DMS53 (cell line): Measurements from ENCODE around the gene UNC13A.
A peak's percentile ranks its signal among the peaks of the same experiment; 100 is the strongest.

Source experiments
- DNase-seq: peaks from one replicate; lab custom pipeline; 2025; lab: John Stamatoyannopoulos, UW

UNC13A gene

DNA sequence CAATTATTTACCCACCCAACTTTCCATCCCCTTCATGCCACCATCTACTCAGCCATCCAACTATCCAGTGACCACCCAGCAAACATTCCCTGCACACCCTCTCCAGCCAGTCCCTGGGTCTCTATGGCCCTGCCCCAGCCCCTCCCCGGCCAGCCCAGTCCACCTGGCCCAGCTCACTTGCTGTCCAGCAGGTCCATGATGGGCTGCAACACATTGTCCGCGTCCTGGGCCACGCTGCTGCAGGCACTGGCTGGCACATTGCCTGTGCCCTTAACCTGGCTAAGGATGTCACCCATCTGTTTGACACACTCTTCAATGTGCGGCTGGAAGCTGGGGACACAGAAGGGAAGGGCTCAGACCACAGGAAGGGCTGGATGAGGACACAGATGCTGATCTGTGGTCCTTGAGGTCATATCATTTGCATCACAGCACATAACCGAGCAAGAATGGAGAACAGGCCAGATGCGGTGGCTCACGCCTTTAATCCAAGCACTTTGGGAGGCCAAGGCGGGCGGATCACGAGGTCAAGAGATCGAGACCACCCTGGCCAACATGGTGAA is 61.6 kb downstream of the UNC13A start:
- DNase-seq, result no peak

DNA sequence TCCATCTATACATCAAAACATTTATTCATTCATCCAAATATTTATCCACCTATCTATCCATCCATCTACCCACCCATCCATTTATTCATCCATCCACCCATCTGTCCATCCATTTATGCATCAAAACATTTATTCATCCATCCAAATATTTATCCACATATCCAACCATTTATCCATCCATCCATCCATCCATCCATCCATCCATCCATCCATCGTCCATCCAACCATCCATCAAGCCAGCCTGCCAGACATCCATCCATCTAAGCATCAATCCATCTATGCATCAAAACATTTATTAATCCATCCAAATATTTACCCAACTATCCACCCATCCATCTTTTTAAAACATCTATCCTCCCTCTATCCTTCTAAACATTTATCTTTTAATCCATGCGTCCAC is 62.2 kb downstream of the UNC13A start:
- DNase-seq, result no peak

DNA sequence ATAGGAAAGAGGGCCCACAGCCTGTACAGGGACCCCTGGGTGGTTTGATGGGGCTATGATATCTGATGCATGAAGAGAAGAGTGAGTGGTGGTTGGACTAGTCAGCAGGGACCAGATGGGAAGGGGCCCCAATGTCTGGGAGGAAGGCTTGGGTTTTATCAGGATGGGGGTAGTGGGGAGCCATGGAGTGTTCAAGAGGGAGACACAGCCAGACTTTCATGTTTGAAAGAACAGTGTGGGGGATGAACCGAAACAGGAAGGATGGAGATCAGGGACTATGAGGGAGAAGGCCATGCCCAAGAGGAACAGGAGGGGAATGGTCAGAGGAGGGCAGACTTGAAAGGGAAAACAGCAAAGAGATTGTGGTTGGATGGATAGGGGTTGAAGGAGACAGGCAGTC is 63.1 kb downstream of the UNC13A start:
- DNase-seq, result no peak

DNA sequence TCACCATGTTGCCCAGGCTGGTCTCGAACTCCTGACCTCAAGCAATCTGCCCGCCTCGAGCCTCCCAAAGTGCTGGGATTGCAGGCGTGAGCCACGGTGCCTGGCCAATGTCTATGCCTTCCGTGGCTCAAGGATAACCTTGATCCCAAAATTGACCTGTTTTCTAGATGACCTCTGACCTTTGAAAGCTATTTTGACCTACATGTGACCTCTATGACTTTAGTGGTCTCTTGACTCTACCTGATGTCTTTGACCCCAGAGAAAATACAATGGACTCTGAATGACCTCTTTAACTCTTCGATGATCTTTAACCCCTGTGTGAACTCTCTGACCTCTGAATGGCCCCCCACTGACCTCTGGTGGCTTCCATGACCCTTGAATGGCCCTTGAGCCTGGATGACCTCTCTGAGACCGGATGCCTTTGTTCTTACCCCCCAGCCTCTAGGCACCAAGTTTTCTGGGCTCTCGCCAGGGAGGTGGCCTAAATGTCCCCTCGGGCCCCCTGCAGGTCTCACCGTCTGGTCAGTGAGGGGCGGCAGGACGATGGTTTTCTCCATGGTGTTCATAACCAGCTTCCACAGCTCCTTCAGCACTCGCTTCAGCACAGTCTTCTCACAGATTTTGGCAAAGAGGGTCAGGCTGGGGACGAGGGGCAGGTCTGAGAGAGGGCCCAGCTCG is 63.7 kb downstream of the UNC13A start:
- no peak for DNase-seq

DNA sequence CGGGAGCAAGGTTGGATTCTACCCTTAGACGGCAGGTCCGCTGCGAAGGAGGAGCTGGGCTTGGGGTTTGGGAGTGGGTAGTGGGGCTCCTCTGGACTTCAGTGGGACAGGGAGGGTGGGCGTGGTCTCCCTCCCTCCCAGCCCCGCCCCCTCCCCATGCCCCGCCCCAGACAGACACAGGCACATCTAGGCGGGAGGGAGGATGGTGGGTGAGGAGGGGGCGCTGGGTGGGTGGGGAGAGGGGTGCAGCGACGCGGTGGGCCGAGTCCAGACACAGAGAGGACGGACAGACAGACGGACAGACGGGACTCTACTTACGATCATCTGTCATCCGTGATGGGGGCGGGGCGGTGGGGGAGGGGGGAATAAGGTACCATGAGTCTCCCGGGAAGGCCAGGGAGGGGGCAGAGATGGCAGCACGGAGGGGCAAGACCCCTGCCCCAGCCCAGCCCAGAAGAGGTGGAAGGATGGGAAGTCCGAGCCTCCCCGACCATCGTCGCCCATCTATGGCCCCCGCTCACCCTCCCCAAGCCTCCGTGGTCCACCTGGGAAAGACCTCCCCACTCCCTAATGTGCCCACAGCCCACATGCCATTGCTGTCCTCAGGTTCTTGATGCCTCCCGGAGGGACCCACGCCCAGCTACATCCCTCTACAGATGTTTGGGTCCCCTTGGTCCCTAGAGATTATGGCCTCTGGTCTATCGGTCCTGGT is 64.8 kb downstream of the UNC13A start:
- no peak for DNase-seq

DNA sequence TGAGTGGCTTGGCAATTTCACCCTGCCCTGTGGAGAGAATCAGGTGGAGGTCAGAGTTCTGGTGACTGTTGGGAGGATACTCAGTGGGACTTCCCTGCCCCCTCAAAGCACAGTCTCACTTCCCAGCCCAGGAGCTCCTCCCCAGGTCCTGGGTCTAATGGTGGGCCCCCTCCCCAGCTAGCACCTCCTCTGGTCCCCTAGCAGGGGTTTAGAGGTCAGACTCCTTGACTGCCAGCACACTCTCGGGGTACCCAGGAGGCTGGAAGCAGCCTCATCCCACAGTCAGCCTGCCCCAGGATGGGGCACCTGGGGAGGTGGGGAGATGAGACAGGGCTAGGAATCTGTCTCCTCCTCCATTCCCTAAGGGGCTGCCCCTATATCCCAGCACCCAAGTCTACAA is 67.5 kb downstream of the UNC13A start:
- no peak for DNase-seq

DNA sequence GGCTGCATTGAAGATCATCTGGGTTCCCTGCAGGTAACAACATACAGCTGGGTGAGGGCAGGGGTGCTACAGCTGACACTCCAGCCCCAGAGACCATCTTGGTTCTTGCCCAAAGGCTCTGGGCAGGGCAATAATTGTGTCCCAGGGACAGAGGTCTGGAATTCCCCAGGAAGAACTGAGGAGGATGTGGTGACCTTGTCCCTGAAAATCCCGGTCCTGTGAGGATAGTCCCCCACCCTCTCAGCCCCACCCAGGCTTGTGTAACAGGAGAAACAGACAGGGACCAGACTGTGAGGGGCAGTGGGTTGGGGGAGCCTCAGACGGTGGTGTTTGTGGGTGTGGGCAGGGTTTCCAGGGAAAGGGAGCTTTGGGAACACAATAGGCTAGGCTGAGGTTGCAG is 69.2 kb downstream of the UNC13A start:
- DNase-seq, result no peak

DNA sequence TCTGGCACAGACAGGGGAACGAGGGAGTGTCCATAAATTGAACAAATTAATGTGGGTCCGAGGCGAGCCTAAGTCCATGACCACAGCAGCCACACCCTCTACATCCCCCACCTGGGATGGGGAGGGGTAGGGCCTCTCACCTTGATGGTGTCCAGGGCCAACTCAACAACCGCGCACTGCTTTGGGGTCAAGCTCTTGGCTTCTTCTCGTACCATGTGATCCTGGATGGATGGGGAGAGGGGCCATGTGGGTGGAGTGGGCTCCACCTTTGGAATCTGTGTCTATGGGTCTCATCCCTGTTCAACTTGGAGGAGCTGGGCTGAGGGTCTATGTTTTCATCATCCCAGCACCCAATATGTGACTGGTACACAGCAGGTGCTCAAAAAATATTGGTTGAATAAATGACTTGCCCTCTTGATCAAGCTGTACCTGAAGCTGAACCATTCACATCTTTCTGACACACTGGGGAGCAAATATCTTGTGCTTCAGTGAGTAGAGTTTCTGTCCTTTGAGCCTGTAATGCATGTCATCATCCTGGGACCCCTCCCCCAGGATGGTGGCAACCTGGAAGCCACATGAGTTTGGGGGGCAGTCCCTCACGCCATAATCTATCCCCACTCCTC is 69.8 kb downstream of the UNC13A start:
- DNase-seq, result no peak

DNA sequence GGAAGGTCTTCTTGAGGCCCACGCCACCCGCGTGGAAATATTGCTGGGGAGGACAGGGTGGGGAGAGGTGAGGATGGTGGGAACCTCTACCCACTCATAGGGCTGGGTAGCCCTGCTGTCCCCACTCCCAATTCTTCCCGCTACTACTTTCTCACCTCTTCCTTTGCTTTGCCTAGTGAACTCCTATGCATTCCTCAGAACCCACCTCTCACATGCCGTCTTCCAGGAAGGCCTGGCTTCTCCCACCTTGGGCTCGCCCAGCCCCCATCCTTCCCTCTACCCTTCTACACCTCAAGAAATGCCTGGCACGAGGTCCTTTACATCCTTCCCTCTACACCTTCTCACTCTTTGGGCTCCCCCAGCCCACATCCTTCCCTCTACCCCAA is 70.4 kb downstream of the UNC13A start:
- no peak for DNase-seq

DNA sequence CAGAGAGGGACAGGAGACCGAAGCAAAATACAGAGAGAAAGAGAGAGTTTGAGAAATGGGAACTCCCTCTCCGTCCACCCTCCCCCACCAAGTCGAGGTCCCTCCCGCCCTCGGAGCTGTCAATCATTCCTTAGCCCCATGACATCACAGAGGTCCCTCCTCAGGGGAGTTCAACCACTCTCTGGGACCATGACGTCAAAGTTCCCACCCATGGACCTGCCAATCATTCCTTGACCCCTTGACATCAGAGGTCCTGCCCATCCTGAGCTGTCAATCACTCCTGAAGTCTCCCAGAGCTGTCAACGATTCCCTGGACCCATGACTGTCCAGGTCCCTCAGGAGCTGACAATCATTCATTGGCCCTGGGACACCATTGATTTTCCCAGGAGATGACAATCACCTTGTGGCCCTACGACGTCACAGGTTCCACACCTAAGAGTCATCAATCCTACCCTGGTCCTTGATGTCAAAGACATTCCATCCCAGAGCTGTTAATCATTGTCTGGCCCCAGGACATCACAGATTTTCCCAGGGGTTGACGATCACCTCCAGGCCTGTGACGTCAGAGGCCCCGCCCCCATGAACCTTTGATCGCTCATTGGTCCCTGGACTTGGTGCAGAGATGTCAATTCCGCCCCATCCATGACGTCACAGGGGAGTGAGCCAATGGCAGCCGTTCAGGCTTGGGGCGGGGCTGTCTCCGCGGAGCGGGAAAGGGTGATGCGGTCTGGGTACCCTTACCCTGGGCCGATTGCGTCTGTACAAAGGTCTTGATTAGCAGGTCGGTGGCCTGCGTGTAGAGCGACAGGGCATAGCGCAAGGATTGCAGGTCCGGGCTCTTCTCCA is 71.0 kb downstream of the UNC13A start:
- DNase-seq, result no peak

DNA sequence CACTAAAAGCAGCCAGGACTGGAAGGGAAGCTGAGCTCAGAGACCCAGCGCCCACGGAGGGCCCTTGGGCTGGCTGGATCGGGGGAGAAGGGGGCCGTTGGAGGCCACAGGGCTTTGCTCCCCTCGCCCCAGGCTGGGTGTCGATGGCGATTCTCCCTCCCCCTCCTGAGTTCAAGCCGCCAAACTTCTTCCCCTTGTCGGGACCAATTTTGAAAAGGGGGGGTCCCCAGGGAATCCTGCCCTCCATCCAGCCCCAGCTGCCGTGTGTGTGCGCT is 71.5 kb downstream of the UNC13A start:
- no peak for DNase-seq

DNA sequence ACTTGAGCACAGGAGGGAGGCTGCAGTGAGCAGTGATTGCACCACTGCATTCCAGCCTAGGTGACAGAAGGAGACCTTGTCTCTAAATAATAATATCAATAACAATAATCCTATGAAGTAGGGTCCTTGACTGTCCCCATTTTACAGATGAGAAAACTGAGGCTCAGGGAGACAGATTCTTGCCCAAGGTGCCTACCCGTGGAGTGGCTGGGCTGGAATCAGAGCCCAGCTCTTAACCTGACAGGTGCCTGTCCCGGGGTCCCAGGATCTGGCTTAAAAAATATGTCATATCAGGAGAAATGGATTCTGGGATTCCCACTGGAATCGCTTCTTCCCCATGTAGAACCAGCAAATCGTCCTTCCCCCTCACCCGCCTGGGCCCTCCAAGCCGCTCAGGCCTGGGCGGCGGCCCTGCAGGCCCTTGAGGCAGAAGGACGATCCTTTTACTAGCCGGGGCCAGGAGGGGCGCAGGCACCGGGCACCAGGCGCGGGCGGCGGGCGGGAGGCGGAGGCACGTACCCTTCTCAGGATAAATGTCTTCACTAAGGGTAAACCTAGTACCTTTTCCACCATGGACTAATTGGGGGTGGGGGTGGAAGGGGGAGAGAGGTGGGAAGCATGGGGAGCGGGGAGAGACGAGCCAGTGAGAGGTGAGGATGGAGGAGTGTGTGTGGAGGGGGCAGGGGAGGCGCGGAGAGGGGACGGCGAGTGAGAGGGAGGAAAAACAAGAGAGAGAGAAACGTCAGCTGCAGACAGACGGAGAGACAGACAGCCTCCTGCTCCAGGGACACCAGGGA is 72.1 kb downstream of the UNC13A start:
- DNase-seq, result no peak

DNA sequence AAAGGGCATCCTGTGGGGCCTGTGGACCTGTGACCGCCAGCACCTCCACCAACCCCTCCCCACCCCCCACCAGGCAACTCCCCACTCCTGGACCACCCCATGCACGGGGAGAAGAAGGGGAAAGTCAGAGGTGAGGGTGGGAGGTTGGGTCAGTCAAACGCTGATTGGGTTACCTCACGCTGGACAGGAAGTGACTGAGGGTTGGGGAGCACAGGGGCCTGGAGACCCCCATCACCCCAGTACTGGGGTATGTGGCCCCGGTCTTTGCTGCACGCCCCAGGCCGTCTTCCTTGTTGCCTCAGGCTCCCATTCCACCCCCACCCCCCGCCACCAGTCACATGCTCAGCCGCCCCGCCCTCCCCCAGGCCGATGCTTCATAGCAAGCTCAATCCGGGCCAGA is 73.7 kb downstream of the UNC13A start:
- DNase-seq, result no peak

DNA sequence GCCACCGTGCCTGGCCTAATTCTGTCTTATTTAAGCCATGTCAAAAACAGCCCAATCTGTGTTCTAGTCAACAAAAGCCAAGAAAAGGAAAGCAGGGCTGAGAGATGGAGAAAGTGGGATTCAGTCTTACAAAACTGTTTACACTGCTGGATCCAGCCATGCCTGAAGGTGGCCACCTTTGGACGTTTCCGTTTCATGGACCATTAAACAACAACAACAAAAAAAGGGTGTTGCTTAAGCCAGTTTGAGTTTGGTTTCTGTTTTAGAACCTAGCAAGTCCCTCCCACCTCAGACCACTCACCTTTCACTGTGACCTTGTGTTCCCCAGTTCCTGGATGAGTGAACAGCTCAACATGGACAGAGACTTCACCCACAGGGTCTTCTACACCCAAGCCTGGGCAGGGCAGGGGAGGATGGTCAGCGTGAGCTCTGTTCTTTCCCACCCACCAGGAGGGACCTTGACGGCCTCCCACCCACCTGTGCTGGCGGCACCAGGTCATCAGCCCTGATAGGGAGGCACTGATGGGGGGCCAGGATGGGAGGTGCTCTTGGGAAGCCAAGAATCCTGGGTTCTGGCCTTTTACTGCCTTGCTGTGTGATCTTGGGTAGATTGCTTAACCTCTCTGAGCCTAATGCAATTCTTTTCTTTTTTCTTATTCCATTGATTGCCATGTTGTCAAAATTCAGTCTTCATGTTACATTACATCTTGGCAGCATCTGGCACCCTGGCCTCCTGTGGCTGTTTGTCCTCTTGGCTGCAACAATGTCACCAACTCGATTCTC is 76.5 kb downstream of the UNC13A start:
- DNase-seq, result peak; percentile 25

DNA sequence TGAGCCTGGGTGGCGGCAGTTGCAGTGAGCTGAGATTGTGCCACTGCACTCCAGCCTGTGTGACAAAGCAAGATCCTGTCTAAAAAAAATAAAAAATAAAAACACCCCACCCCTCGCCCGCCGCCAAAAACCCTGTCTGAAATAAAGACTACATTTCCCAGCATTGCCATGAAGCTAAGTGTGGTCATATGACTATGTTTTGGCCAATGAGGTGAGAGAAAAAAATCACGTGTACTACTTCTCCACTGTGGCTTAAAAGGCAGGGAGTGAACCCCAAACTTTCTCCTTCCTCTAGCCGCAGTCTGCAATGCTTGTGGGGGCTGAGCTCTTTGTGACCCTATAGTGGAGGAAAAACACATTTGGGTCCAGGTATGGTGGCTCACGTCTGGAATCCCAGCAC is 77.8 kb downstream of the UNC13A start:
- no peak for DNase-seq

DNA sequence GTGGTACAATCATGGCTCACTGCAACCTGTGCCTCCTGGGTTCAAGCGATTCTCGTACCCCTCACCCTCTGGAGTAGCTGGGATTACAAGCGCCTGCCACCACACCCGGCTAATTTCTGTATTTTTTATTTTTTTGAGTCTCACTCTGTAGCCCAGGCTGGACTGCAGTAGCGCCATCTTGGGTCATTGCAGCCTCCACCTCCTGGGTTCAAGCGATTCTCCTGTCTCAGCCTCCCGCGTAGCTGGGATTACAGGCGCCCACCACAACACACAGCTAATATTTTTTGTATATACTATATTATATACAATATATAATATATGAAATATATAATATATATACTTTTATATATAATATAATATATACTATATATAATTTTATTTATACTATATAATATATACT is 80.2 kb downstream of the UNC13A start:
- no peak for DNase-seq

DNA sequence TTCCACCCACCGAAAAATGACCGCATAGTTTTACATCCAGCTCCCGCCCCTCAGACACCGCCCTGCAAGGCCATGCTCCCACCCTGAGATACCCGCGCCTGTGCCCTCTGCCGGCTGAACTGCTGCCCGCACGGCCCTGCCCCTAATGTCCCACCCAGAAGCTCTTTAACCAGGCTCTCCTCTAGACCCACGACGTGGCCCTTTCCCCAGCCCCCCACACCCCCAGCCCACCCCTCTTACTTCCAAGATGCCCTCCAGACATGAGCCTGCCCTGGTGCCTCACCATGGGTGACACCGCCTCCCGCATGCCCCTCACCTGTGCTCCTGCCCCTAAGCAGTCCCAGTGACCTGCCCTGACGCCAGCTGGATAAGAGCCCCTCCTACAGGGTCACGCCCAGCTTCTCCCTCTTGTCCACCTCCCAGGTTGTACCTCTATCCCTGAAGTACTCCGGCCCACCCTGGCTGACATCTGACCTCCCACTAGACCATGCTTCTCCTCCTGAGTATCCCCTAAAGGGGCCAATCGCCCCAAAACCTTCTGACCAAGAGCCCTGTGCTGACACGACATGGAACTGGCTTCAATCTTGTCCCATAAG is 81.5 kb downstream of the UNC13A start:
- DNase-seq, result peak; percentile 66

DNA sequence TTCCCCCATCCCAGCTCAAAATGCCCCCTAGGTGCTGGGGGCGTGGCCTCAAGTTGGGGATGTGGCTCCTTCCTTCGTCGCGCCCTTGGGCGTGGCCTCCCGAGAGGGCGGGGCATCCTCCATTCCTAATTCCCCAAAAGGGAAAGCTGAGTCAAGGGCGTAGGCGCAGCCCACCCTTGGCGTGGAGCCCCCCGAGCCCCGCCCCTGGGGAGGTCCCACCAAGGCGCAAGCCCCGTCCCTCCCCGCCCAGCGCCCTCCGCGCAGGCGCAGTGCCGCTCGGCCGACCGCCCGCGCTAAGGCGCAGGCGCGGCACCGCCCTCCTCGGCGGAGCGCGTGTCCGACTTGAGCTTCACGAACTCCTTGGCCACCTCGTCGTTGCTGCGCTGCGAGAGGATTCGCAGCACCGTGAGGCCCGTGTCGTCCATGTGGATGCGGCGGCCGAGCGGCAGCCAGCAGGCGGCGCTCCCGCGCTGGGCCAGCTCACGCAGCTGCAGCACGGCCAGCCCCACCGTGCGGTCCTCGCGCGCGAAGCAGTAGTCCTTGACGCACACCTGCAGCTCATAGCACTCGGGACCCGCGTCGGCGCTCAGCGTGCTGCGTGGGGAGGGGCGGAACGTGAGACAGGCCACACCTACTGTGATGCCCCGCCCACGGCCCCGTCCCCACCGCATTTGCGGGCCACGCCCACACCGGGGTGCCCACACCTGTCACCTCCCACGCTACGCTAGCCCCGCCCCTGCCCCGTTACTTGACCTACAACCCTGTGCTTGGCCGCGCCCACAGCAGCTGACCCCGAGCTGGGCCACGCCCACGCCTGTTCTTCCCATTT is 82.2 kb downstream of the UNC13A start:
- peak; percentile 96 for DNase-seq

DNA sequence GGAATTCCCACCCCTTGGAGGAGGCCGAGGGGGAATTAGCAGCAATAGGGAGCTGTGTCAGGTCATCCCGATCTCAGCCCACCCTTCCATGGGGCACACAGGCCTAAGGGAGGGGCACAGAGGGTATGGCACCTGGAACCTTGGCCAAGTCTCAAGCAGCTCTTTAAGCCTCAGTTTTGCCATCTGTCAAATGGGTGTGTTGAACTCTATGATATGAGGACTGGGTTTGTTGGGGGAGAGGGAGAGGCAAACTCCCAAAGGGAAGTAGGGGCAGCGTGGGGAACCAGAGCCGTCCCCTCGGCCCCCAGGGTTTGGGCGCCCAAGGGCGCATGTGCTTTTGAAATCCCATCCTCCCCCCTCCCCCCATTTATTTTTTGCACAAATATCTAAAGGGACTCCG is 83.0 kb downstream of the UNC13A start:
- DNase-seq, result no peak
